SU-DHL-6 (cell line): ENCODE measurements around the gene NAA35.

Source experiments
- H2AFZ ChIP-seq: fragments of 200-600 bp; sonication (generic); 2 replicates; pipeline ENCODE4 v1.6.1; 2014; ENCODE audit warnings: low read depth, mild to moderate bottlenecking, moderate library complexity, mixed read lengths, antibody characterized with exemption, low read length; ENCODE audit not compliant: severe bottlenecking
- H3F3A ChIP-seq: fragments of 200-600 bp; shearing (Covaris generic); 2 replicates; pipeline ENCODE4 v1.6.0; 2016; ENCODE audit warnings: antibody characterized with exemption, mild to moderate bottlenecking; ENCODE audit not compliant: insufficient read depth
- H3K27ac ChIP-seq: fragments of 200-600 bp; sonication (generic); 2 replicates; pipeline ENCODE4 v1.5.1; 2016; ENCODE audit warnings: low read depth, mild to moderate bottlenecking, low read length, moderate library complexity, mixed read lengths
- H3K27me3 ChIP-seq: fragments of 200-600 bp; sonication (generic), shearing (Covaris generic); 2 replicates; pipeline ENCODE4 v1.6.0; 2014; ENCODE audit warnings: mild to moderate bottlenecking, low read length
- H3K36me3 ChIP-seq: fragments of 200-600 bp; sonication (generic); 2 replicates; pipeline ENCODE4 v1.6.1; 2014; ENCODE audit warnings: mild to moderate bottlenecking, low read length, mixed read lengths
- H3K4me2 ChIP-seq: fragments of 300-600, 200-600 bp; shearing (Covaris generic), sonication (generic); 2 replicates; pipeline ENCODE4 v1.6.0; 2014; ENCODE audit warnings: low read length, low read depth, mild to moderate bottlenecking; ENCODE audit not compliant: poor library complexity, severe bottlenecking
- H3K4me3 ChIP-seq: fragments of 200-600 bp; sonication (generic); 2 replicates; pipeline ENCODE4 v1.5.1; 2014; ENCODE audit warnings: antibody characterized with exemption, low read length, mild to moderate bottlenecking, mixed read lengths; ENCODE audit not compliant: insufficient read depth, poor library complexity, severe bottlenecking
- H3K79me2 ChIP-seq: fragments of 200-600 bp; sonication (generic); 2 replicates; pipeline ENCODE4 v1.6.1; 2014; ENCODE audit warnings: mild to moderate bottlenecking, low read length, moderate library complexity; ENCODE audit not compliant: insufficient read depth
- H3K9ac ChIP-seq: fragments of 200-600 bp; sonication (generic); 2 replicates; pipeline ENCODE4 v1.7.0; 2014; ENCODE audit warnings: mild to moderate bottlenecking, low read length
- H3K9me2 ChIP-seq: fragments of 200-600 bp; sonication (generic); replicated peaks from 2 replicates; pipeline ENCODE4 v1.6.1; 2014; ENCODE audit warnings: low read length; ENCODE audit not compliant: insufficient read depth
- H3K9me3 ChIP-seq: fragments of 200-600 bp; sonication (generic); 2 replicates; pipeline ENCODE4 v1.6.1; 2014; ENCODE audit warnings: low read length, mixed read lengths; ENCODE audit not compliant: insufficient read depth
- H4K20me1 ChIP-seq: fragments of 200-600 bp; sonication (generic); 2 replicates; pipeline ENCODE4 v1.6.1; 2014; ENCODE audit warnings: low read depth, mild to moderate bottlenecking, antibody characterized with exemption, low read length, moderate library complexity, mixed read lengths
- EZH2phosphoT487 ChIP-seq: fragments of 200-600 bp; sonication (generic), shearing (Covaris generic); conservative IDR thresholded peaks from 2 replicates; pipeline ENCODE4 v1.6.1; 2018; ENCODE audit warnings: mild to moderate bottlenecking, antibody characterized with exemption, low read length, moderate library complexity, mixed read lengths
- TF ChIP-seq, protein P1 (sequence below): fragments of 200-600 bp; sonication (generic); IDR thresholded peaks from one replicate; pipeline ENCODE4 v1.5.1; 2017; ENCODE audit warnings: antibody characterized with exemption, mild to moderate bottlenecking, low read length, moderate library complexity; ENCODE audit not compliant: insufficient read depth, poor library complexity, severe bottlenecking

Gene NAA35

GRCh38 chr9:86043586-86043985 lies 102.6 kb downstream of the NAA35 start:
- Histone ChIP-seq H3K79me2 (no peaks in the 10 kb centered on the region), H3K4me3 (no peak overlapping the region), H3K27ac (no peak overlapping the region), H3K9me3 (no peaks in the 10 kb centered on the region), H3K9me2 (no peaks in the 10 kb centered on the region), H3K4me2 (no peak overlapping the region), H4K20me1 (no peaks in the 10 kb centered on the region), H3K9ac (no peak overlapping the region), H3F3A (no peaks in the 10 kb centered on the region), H2AFZ (no peak overlapping the region), H3K36me3 (no peaks in the 10 kb centered on the region), H3K27me3 (no peaks in the 10 kb centered on the region)
- TF ChIP-seq, protein P1, sequence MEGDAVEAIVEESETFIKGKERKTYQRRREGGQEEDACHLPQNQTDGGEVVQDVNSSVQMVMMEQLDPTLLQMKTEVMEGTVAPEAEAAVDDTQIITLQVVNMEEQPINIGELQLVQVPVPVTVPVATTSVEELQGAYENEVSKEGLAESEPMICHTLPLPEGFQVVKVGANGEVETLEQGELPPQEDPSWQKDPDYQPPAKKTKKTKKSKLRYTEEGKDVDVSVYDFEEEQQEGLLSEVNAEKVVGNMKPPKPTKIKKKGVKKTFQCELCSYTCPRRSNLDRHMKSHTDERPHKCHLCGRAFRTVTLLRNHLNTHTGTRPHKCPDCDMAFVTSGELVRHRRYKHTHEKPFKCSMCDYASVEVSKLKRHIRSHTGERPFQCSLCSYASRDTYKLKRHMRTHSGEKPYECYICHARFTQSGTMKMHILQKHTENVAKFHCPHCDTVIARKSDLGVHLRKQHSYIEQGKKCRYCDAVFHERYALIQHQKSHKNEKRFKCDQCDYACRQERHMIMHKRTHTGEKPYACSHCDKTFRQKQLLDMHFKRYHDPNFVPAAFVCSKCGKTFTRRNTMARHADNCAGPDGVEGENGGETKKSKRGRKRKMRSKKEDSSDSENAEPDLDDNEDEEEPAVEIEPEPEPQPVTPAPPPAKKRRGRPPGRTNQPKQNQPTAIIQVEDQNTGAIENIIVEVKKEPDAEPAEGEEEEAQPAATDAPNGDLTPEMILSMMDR, result no peak
- no peak for TF ChIP-seq EZH2phosphoT487

GRCh38 chr9:86043999-86044398 lies 103.1 kb downstream of the NAA35 start:
- Histone ChIP-seq H3K9me2 (no peaks in the 10 kb centered on the region), H3K4me3 (no peak overlapping the region), H3K27me3 (no peaks in the 10 kb centered on the region), H3K79me2 (no peaks in the 10 kb centered on the region), H2AFZ (no peak overlapping the region), H3K27ac (no peak overlapping the region), H3K9me3 (no peaks in the 10 kb centered on the region), H4K20me1 (no peaks in the 10 kb centered on the region), H3K4me2 (no peak overlapping the region), H3K9ac (no peak overlapping the region), H3F3A (no peaks in the 10 kb centered on the region), H3K36me3 (no peaks in the 10 kb centered on the region)
- TF ChIP-seq, protein P1, result no peak
- TF ChIP-seq EZH2phosphoT487, result no peak

DNA sequence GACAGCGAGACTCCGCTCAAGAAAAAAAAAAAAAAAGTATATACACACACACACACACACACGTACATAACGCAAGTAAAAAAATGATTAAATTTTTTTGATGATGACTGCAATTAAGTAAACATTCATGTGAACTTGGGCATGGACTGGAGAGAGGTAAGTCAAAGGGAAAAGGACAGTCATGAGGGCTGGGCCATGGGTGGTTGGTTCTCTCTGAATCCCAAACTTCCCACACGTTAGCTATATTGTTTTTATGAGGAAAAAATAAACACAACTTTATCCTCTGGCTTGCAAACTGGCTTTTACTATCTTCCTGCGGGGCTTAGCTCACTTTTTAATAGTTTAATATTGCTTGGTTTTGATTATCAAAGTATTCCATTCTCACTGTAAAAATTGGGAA lies 104.7 kb downstream of the NAA35 start:
- H3K27ac ChIP-seq, result no peak overlapping the region
- no peaks in the 10 kb centered on the region for H3K27me3 ChIP-seq
- no peak overlapping the region for H3K4me3 ChIP-seq
- no peak for TF ChIP-seq EZH2phosphoT487
- no peaks in the 10 kb centered on the region for H3F3A ChIP-seq
- H3K4me2 ChIP-seq, result no peak overlapping the region
- no peaks in the 10 kb centered on the region for H3K9me3 ChIP-seq
- no peaks in the 10 kb centered on the region for H3K9me2 ChIP-seq
- H4K20me1 ChIP-seq, result no peaks in the 10 kb centered on the region
- no peak overlapping the region for H3K9ac ChIP-seq
- no peak overlapping the region for H2AFZ ChIP-seq
- no peaks in the 10 kb centered on the region for H3K79me2 ChIP-seq
- no peaks in the 10 kb centered on the region for H3K36me3 ChIP-seq

- Histone ChIP-seq H3K9me2 (no peaks in the 10 kb centered on the region), H3K9ac (no peak overlapping the region), H3K27me3 (no peaks in the 10 kb centered on the region), H3K27ac (no peak overlapping the region), H4K20me1 (no peaks in the 10 kb centered on the region), H3K4me2 (no peak overlapping the region), H3K36me3 (no peaks in the 10 kb centered on the region), H3K79me2 (no peaks in the 10 kb centered on the region), H3F3A (no peaks in the 10 kb centered on the region), H2AFZ (no peak overlapping the region), H3K9me3 (no peaks in the 10 kb centered on the region), H3K4me3 (no peak overlapping the region)
- TF ChIP-seq, protein P1, result no peak
- TF ChIP-seq EZH2phosphoT487, result no peak
Measured at GRCh38 chr9:86046071-86046636, 105.2 kb downstream of the NAA35 start.
